ENCODE data around the gene ANKRD26.

The ANKRD26 gene

DNA sequence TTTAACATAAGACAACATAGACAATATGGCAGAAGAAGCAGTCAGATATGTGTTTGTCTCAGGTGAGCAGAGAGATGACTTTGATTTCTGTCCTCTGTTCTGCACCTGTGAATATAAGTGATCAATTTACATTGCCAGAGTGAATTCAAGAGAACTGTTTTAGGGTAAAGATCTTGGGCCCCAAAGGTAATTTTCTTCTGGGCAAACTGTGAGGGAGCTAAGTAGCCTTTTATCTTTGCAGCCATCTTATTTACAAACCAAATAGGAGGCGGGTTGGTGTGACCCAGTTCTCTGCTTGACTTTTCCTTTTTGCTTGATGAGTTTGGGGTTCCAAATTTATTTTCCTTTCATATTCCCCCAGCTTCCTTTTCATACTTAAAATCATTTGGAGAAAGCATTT lies 118.2 kb downstream of the ANKRD26 start:
- H3K36me3 ChIP-seq (ENCODE audit: control insufficient read depth in 2 of 2, insufficient read depth in 1 of 2, low read length in 2 of 2) = peaks cover 0 to 16% of the 10 kb centered on the region in 2 experiments; a peak in 2 of 3 replicates
- TF ChIP-seq ZNF335 (tag by site-specific recombination; conservative IDR thresholded peaks at IDR 0.05) (no peak), ZNF202 (tag by site-specific recombination; IDR thresholded peaks at IDR 0.05; ENCODE audit: borderline replicate concordance) (no peak), ZNF549 (tag by site-specific recombination; IDR thresholded peaks at IDR 0.05) (no peak), ZNF658 (tag by site-specific recombination; IDR thresholded peaks at IDR 0.05) (no peak), OSR2 (tag by site-specific recombination; IDR thresholded peaks at IDR 0.05) (no peak), ZNF544 (tag by site-specific recombination; IDR thresholded peaks at IDR 0.05) (no peak), ZIC2 (tag by site-specific recombination; IDR thresholded peaks at IDR 0.05) (no peak), ZNF510 (tag by site-specific recombination; IDR thresholded peaks at IDR 0.05; ENCODE audit: insufficient replicate concordance) (no peak), ZNF670 (tag by site-specific recombination; IDR thresholded peaks at IDR 0.05; ENCODE audit: low read depth) (no peak), GLI2 (tag by site-specific recombination; IDR thresholded peaks at IDR 0.05; ENCODE audit: borderline replicate concordance, low read depth) (no peak)
- TF ChIP-seq, protein P1, sequence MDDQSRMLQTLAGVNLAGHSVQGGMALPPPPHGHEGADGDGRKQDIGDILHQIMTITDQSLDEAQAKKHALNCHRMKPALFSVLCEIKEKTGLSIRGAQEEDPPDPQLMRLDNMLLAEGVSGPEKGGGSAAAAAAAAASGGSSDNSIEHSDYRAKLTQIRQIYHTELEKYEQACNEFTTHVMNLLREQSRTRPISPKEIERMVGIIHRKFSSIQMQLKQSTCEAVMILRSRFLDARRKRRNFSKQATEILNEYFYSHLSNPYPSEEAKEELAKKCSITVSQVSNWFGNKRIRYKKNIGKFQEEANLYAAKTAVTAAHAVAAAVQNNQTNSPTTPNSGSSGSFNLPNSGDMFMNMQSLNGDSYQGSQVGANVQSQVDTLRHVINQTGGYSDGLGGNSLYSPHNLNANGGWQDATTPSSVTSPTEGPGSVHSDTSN (CRISPR knock-in tag; IDR thresholded peaks at IDR 0.05) = no peak
- ChIA-PET POLR2A (no interaction called here), CTCF (no interaction called here)
- no peaks in the 10 kb centered on the region for H3K9me3 ChIP-seq (ENCODE audit: control insufficient read depth, insufficient read depth, low read depth, low read length)
- no peak overlapping the region for H3K4me3 ChIP-seq (ENCODE audit: low read depth, low read length)
- H3K4me1 ChIP-seq (ENCODE audit: control insufficient read depth, insufficient read depth, low read length) = no peaks in the 10 kb centered on the region
- H3K27ac ChIP-seq (ENCODE audit: extremely low read depth, low read depth, low read length) = no peak overlapping the region

DNA sequence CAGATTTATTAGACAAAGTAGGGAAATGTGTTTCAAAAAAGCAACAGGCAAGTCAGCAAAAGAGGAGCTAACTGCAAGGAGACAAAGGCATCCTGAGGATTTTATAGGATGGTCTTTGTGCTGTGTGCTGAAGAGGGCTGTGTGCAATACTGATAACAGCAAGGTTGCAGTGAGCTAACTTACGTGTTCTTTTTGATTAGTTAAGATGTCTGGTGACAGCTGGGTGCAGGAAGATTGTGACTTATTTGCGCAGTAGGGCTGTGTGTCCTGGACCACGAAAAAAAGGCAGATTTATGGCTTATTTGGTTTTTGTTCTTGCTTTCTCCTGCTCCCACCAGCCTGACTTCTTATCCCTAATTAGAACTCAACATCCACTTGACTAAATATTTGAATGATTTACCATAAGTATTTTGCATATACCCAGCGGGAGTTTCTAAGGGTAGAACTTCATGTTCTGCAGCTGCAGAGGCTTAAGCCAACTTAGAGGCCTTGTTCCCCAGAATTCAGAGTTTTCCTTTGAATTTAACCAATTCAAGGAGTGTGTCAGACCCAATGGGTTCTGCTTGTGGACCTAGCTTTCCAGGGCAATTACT lies 119.0 kb downstream of the ANKRD26 start:
- Histone ChIP-seq H3K4me1 (ENCODE audit: control insufficient read depth, insufficient read depth, low read length) (no peaks in the 10 kb centered on the region), H3K27ac (ENCODE audit: extremely low read depth, low read depth, low read length) (no peak overlapping the region), H3K9me3 (ENCODE audit: control insufficient read depth, insufficient read depth, low read depth, low read length) (no peaks in the 10 kb centered on the region), H3K4me3 (ENCODE audit: low read depth, low read length) (no peak overlapping the region), H3K36me3 (ENCODE audit: control insufficient read depth in 2 of 2, insufficient read depth in 1 of 2, low read length in 2 of 2) (peaks cover 0 to 16% of the 10 kb centered on the region in 2 experiments; a peak in 2 of 3 replicates)
- TF ChIP-seq ZNF449 (tag by site-specific recombination; IDR thresholded peaks at IDR 0.05) (no peak), ZNF391 (tag by site-specific recombination; IDR thresholded peaks at IDR 0.05; ENCODE audit: borderline replicate concordance, low read depth) (no peak), ZNF560 (tag by site-specific recombination; IDR thresholded peaks at IDR 0.05; ENCODE audit: borderline replicate concordance) (no peak), ZNF501 (tag by site-specific recombination; IDR thresholded peaks at IDR 0.05) (no peak), ZNF433 (tag by site-specific recombination; IDR thresholded peaks at IDR 0.05; ENCODE audit: low read depth) (no peak), ZNF529 (tag by site-specific recombination; IDR thresholded peaks at IDR 0.05; ENCODE audit: insufficient replicate concordance) (no peak), ZNF114 (tag by site-specific recombination; IDR thresholded peaks at IDR 0.05) (no peak), ZNF398 (tag by site-specific recombination; IDR thresholded peaks at IDR 0.05) (no peak), ZNF837 (tag by site-specific recombination; IDR thresholded peaks at IDR 0.05) (no peak), ZNF561 (tag by site-specific recombination; IDR thresholded peaks at IDR 0.05; ENCODE audit: borderline replicate concordance) (no peak)
- TF ChIP-seq, protein P2, sequence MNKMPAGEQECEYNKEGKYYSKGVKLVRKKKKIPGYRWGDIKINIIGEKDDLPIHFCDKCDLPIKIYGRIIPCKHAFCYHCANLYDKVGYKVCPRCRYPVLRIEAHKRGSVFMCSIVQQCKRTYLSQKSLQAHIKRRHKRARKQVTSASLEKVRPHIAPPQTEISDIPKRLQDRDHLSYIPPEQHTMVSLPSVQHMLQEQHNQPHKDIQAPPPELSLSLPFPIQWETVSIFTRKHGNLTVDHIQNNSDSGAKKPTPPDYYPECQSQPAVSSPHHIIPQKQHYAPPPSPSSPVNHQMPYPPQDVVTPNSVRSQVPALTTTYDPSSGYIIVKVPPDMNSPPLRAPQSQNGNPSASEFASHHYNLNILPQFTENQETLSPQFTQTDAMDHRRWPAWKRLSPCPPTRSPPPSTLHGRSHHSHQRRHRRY (tag by site-specific recombination; IDR thresholded peaks at IDR 0.05) = no peak
- TF ChIP-seq, protein P3, sequence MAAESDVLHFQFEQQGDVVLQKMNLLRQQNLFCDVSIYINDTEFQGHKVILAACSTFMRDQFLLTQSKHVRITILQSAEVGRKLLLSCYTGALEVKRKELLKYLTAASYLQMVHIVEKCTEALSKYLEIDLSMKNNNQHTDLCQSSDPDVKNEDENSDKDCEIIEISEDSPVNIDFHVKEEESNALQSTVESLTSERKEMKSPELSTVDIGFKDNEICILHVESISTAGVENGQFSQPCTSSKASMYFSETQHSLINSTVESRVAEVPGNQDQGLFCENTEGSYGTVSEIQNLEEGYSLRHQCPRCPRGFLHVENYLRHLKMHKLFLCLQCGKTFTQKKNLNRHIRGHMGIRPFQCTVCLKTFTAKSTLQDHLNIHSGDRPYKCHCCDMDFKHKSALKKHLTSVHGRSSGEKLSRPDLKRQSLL (tag by site-specific recombination; IDR thresholded peaks at IDR 0.05) = no peak
- TF ChIP-seq, protein P4, sequence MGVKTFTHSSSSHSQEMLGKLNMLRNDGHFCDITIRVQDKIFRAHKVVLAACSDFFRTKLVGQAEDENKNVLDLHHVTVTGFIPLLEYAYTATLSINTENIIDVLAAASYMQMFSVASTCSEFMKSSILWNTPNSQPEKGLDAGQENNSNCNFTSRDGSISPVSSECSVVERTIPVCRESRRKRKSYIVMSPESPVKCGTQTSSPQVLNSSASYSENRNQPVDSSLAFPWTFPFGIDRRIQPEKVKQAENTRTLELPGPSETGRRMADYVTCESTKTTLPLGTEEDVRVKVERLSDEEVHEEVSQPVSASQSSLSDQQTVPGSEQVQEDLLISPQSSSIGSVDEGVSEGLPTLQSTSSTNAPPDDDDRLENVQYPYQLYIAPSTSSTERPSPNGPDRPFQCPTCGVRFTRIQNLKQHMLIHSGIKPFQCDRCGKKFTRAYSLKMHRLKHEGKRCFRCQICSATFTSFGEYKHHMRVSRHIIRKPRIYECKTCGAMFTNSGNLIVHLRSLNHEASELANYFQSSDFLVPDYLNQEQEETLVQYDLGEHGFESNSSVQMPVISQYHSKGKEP (tag by site-specific recombination; IDR thresholded peaks at IDR 0.05) = no peak
- ChIA-PET CTCF (no interaction called here), POLR2A (no interaction called here)

Measured in HEK293 (cell line).